ENCODE results near the gene CEBPA. TPM values are rescaled to one million over a fixed set of nuclear protein-coding genes. Genes with fewer than 3 reads are reported as not detected.
"Not testable (repeated sequence)": the region's sequence is repeated elsewhere in the genome, so short reads cannot be mapped to it uniquely, and the experiment has no call there.

CEBPA gene
- total and polyA plus RNA-seq, 2 experiments from 2014 or later: 2.4 to 6.2 TPM

DNA sequence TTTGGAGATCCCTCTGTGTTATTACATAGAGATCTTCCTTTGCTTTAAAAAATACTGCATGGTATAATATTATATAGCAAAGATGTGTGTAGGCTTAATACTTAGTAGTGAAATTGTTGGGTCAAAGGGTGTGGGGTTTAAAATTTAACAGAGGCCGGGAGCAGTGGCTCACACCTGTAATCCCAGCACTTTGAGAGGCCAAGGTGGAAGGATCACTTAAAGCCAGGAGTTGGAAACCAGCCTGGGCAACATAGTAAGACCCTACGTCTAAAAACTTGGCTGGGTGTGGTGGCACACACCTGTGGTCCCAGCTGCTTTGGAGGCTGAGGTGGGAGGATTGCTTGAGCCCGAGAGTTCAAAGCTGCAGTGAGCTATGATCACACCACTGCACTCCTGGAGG, 22.3 kb upstream of the CEBPA start:
- Histone ChIP-seq H3K27ac (no peak overlapping the region), H3K4me1 (ENCODE audit: low read depth) (no peaks in the 10 kb centered on the region), H3K9me3 (ENCODE audit: low read depth) (no peaks in the 10 kb centered on the region), H3K36me3 (no peaks in the 10 kb centered on the region), H3K4me3 (no peak overlapping the region), H3K27me3 (no peaks in the 10 kb centered on the region)
- no peak for DNase-seq (ENCODE audit: low read depth in 1 of 2, low spot score in 1 of 2)
- TF ChIP-seq, protein P1, sequence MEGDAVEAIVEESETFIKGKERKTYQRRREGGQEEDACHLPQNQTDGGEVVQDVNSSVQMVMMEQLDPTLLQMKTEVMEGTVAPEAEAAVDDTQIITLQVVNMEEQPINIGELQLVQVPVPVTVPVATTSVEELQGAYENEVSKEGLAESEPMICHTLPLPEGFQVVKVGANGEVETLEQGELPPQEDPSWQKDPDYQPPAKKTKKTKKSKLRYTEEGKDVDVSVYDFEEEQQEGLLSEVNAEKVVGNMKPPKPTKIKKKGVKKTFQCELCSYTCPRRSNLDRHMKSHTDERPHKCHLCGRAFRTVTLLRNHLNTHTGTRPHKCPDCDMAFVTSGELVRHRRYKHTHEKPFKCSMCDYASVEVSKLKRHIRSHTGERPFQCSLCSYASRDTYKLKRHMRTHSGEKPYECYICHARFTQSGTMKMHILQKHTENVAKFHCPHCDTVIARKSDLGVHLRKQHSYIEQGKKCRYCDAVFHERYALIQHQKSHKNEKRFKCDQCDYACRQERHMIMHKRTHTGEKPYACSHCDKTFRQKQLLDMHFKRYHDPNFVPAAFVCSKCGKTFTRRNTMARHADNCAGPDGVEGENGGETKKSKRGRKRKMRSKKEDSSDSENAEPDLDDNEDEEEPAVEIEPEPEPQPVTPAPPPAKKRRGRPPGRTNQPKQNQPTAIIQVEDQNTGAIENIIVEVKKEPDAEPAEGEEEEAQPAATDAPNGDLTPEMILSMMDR (IDR thresholded peaks at IDR 0.05; ENCODE audit: low read depth, low read length): no peak

DNA sequence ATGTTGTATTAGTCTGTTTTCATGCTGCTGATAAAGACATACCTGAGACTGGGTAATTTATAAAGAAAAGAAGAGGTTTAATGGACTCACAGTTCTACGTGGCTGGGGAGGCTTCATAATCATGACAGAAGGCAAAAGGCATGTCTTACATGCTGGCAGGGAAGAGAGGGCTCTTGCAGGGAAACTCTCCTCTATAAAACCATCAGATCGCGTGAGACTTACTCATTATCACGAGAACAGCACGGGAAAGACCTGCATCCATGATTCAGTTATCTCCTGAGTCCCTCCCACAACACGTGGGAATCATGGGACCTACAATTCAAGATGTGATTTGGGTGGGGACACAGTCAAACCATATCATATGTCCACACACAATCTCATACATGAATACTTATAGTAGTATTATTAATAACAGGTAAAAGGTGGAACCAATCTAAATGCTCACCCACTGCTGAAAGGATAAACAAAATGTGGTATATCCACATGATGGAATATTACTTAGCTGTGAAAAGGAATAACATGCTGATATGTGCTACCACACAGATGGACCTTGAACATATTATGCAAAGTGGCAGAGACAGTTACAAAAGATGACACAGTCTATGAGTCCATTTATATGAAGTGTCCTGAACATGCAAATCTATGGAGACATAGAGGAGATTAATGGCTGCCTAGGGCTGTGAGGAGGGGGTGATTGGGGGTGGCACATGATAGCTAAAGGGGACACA, 20.9 kb upstream of the CEBPA start:
- Histone ChIP-seq H3K27ac (no peak overlapping the region), H3K4me3 (no peak overlapping the region), H3K4me1 (ENCODE audit: low read depth) (no peaks in the 10 kb centered on the region), H3K36me3 (no peaks in the 10 kb centered on the region), H3K9me3 (ENCODE audit: low read depth) (no peaks in the 10 kb centered on the region), H3K27me3 (no peaks in the 10 kb centered on the region)
- TF ChIP-seq, protein P1 (IDR thresholded peaks at IDR 0.05; ENCODE audit: low read depth, low read length): no peak
- DNase-seq (ENCODE audit: low read depth in 1 of 2, low spot score in 1 of 2): no peak

DNA sequence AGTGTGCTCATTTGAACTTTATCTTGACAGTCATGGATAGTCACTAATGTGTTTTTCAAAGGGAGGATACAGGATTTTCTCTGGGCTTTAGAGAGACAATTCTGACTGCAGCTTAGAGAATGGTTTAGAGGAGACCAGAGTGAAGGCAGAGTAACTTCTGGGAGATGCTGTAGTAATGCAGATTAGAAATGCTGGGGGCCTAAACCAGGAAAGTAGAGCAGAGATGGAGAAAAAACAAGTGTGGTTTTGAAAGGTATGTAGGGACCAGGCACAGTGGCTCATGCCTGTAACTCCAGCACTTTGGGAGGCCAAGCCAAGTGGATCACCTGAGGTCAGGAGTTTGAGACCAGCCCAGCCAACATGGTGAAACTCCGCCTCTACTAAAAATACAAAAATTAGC, 18.3 kb upstream of the CEBPA start:
- no peaks in the 10 kb centered on the region for H3K4me1 ChIP-seq (ENCODE audit: low read depth)
- H3K27me3 ChIP-seq: no peaks in the 10 kb centered on the region
- no peaks in the 10 kb centered on the region for H3K36me3 ChIP-seq
- no peak for DNase-seq (ENCODE audit: low read depth in 1 of 2, low spot score in 1 of 2)
- TF ChIP-seq, protein P1 (IDR thresholded peaks at IDR 0.05; ENCODE audit: low read depth, low read length): no peak
- no peak overlapping the region for H3K27ac ChIP-seq
- no peak overlapping the region for H3K4me3 ChIP-seq
- no peaks in the 10 kb centered on the region for H3K9me3 ChIP-seq (ENCODE audit: low read depth)

DNA sequence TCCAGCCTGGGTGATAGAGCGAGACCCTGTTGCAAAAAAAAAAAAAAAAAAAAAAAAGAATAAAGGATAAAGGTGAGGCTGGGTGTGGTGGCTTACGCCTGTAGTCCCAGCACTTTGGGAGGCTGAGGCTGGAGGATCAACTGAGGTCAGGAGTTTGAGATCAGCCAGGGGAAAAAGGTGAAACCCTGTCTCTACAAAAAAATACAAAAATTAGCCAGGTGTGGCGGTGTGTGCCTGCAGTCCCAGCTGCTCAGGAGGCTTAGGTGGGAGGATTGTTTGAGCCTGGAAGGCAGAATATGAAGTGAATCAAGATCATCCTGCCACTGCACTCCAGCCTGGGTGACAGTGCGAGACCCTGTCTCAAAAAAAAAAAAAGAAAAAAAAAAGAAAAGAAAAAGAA, 15.7 kb upstream of the CEBPA start:
- H3K4me1 ChIP-seq (ENCODE audit: low read depth); H3K36me3 ChIP-seq; DNase-seq (ENCODE audit: low read depth in 1 of 2, low spot score in 1 of 2); H3K27me3 ChIP-seq; H3K27ac ChIP-seq; H3K4me3 ChIP-seq; H3K9me3 ChIP-seq (ENCODE audit: low read depth): not testable (repeated sequence)

DNA sequence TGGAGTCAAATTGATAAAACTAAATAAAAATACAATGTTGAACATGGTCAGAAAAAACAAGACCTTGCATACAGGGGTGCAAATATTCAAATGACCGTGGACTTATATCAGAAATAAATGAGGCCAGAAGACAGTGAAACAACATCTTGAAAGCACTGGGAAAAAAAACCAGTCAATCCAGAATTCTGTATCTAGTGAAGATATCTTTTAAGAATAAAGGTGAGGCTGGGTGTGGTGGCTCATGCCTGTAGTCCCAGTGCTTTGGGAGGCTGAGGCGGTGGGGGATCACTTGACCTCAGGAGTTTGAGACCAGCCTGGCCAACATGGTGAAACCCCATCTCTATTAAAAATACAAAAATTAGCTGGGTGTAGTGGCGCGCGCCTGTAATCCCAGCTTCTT, 15.2 kb upstream of the CEBPA start:
- no peaks in the 10 kb centered on the region for H3K9me3 ChIP-seq (ENCODE audit: low read depth)
- H3K4me1 ChIP-seq (ENCODE audit: low read depth): no peaks in the 10 kb centered on the region
- no peak overlapping the region for H3K4me3 ChIP-seq
- TF ChIP-seq, protein P1 (IDR thresholded peaks at IDR 0.05; ENCODE audit: low read depth, low read length): no peak
- H3K27ac ChIP-seq: no peak overlapping the region
- no peak for DNase-seq (ENCODE audit: low read depth in 1 of 2, low spot score in 1 of 2)
- no peaks in the 10 kb centered on the region for H3K36me3 ChIP-seq
- H3K27me3 ChIP-seq: no peaks in the 10 kb centered on the region

DNA sequence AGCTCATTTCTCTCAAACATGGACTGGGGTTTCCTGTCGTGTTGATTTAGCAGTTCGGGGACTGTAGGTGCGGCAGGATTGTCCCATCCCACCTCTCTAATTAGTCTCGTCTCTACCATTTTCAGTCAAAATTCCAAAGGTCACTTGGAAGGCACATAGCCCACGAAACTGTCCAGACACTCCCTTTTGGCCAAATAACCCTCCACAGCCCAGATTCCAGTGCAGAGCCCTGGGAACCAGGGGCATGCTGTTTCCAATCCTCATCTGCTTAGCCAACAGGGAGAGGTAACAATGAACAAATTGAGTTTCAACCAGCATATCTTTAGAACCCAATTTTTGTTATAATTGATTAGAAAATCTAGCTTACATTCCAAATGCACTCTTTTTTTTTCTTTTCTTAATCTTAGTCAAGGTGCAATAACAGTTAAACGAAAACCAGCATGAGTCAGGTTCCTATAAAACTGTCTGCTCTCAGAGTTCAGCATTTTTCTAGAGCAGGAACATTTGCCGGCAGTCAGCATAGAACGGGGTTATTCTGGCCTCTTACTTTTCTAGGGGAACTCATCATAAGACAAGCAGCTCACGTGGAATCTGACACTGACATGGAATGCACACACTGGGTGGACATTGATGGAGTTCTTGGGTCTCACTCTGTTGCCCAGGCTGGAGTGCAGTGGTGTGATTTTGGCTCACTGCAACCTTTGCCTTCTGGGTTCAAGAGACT, 14.4 kb upstream of the CEBPA start:
- TF ChIP-seq, protein P1 (IDR thresholded peaks at IDR 0.05; ENCODE audit: low read depth, low read length): no peak
- no peaks in the 10 kb centered on the region for H3K9me3 ChIP-seq (ENCODE audit: low read depth)
- no peak for DNase-seq (ENCODE audit: low read depth in 1 of 2, low spot score in 1 of 2)
- H3K4me3 ChIP-seq: no peak overlapping the region
- no peaks in the 10 kb centered on the region for H3K4me1 ChIP-seq (ENCODE audit: low read depth)
- no peaks in the 10 kb centered on the region for H3K36me3 ChIP-seq
- H3K27me3 ChIP-seq: no peaks in the 10 kb centered on the region
- no peak overlapping the region for H3K27ac ChIP-seq

DNA sequence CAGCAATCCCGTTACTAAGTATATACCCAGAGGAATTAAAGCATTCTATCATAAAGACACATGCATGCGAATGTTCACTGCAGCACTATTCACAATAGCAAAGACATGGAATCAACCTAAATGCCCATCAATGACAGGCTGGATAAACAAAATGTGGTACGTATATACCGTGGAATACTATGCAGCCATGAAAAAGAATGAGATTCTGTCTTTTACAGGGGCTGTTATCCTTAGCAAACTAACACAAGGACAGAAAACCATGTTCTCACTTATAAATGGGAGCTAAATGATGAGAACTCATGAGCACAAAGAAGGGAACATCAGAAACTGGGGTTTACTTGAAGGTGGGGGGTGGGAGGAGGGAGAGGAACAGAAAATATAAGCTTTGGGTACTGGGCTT, 10.5 kb upstream of the CEBPA start:
- not testable (repeated sequence) for H3K27me3 ChIP-seq; H3K27ac ChIP-seq; DNase-seq (ENCODE audit: low read depth in 1 of 2, low spot score in 1 of 2); H3K36me3 ChIP-seq; H3K4me3 ChIP-seq; H3K4me1 ChIP-seq (ENCODE audit: low read depth); H3K9me3 ChIP-seq (ENCODE audit: low read depth)
